Prostate gland (tissue), 2 donors: Measurements from ENCODE around the gene SLC13A4.

ENCODE experiments used
- CTCF ChIP-seq, 4 experiments: fragments of 200-600 bp in 2 of 4; fragments of 450-650 bp in 2 of 4; sonication (generic) in 2 of 4; IDR thresholded peaks; 1 replicate in 3 of 4; 2 replicates in 1 of 4; pipeline ENCODE4 v1.5.1; 2016 to 2019; ENCODE audit warnings: antibody characterized with exemption in 4 of 4, mild to moderate bottlenecking in 2 of 4, moderate library complexity in 2 of 4
- POLR2A ChIP-seq: fragments of 450-650 bp; IDR thresholded peaks from one replicate; pipeline ENCODE4 v1.6.1; 2016; ENCODE audit warnings: antibody characterized with exemption, mild to moderate bottlenecking

- no peak for TF ChIP-seq CTCF (IDR thresholded peaks at IDR 0.05)
- TF ChIP-seq POLR2A: no peak
Observed at GRCh38 chr7:135713836-135714470, 14.0 kb downstream of the SLC13A4 start.
